NCI-H187 treated with DMSO at 0.1 percent for 48 hours (cell line): Measurements from ENCODE around the gene BOD1.

ENCODE experiments used
- DNase-seq: peaks from one replicate; lab custom pipeline; 2025; lab: John Stamatoyannopoulos, UW

Gene BOD1

GRCh38 chr5:173640156-173640804 is 23.8 kb upstream of the BOD1 start:
- no peak for DNase-seq

- no peak for DNase-seq
These were observed 21.9 kb upstream of the BOD1 start for GRCh38 chr5:173638126-173639040.

DNA sequence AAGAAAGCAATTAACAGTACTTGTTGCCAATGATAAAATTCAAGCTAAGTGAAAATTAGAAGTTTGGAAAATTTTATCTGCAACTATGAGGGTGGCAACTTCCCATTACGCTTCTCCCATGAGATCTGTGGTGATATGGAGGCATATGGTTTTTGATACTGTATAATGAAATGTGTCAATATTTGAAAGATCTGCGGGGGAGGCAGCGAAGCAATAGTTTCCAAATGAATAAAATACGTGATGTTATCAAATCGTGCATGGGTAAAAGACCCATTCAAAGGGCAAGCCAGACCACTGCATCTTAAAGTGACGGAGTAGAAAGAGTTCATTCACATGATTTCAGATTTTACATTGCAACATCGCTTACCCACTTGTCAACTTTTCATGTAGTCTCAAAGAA is 20.9 kb upstream of the BOD1 start:
- DNase-seq, result no peak

- no peak for DNase-seq
These were observed 18.1 kb upstream of the BOD1 start for GRCh38 chr5:173634465-173634983.

- DNase-seq, result no peak
These were observed 16.9 kb upstream of the BOD1 start for GRCh38 chr5:173633304-173633703.

- DNase-seq, result no peak
These were observed 15.0 kb upstream of the BOD1 start for GRCh38 chr5:173631478-173631877.

GRCh38 chr5:173630724-173631365 is 14.4 kb upstream of the BOD1 start:
- DNase-seq, result no peak

GRCh38 chr5:173629628-173630027 is 13.2 kb upstream of the BOD1 start:
- DNase-seq, result no peak

DNA sequence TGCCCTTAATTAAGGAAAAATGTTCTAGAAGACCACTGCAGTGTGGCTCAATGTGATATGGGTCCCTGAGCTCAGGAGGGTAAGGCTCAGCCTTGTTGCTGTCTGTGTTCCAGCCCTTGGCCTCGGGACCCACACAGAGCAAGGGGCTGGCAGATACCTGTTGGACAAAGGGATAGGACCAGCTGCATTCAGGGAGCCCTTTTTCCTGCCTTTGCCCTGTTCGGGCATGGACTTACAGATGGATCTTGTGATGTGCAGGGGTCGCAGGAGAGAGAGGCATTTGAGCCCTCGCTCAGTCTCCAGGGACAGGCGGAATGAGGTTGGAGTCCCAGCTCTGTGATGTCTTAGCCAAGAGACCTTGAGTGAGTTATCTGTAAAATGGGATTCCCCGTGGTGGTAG is 12.1 kb upstream of the BOD1 start:
- DNase-seq, result no peak

GRCh38 chr5:173627860-173628392 is 11.5 kb upstream of the BOD1 start:
- DNase-seq, result no peak

- no peak for DNase-seq
These were observed 10.8 kb upstream of the BOD1 start for GRCh38 chr5:173627271-173627670.

GRCh38 chr5:173626505-173626820 is 10.0 kb upstream of the BOD1 start:
- DNase-seq, result no peak

DNA sequence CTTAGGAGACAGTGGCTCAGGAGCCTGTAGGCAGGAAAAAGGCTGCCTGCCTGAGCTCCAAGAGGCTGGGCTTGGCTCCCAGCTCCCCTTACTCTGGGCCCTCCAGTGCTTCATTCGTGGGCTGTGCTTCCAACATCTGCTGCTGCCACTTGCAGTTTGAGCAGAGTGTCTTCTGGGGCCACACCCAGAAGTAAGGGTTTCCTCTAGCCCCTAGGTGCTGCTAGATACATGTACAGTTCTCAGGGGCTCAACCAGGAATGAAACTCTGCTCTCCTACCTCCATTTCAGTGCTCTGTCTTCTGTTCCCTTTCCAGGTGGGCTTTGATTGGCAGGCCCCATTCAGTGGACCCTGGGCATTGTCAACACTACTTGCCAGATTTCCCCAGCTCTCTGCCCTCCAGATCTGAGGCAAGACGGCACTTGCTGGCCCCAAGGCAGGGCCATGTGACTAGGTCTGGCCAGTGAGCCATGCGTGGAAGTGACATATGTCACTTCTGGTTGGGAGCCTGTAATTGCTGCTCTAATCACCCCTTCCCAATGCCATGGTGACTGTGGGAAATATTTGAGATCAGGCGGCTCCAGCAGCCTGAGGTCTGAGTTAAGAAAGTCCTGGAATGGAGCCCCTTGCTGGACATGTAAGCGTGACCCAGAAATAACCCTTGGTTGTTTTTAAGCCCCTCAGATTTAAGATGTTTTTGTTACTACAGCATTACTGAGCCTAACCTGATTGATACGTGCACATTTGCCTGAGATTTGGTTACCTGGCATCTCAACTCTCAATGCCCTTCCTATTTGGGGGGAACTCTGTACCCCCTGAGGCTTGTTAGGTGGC is 9.4 kb upstream of the BOD1 start:
- DNase-seq, result no peak

GRCh38 chr5:173625261-173625660 is 8.8 kb upstream of the BOD1 start:
- no peak for DNase-seq

GRCh38 chr5:173624282-173624681 is 7.8 kb upstream of the BOD1 start:
- DNase-seq, result no peak

GRCh38 chr5:173623789-173624188 is 7.3 kb upstream of the BOD1 start:
- DNase-seq, result no peak

DNA sequence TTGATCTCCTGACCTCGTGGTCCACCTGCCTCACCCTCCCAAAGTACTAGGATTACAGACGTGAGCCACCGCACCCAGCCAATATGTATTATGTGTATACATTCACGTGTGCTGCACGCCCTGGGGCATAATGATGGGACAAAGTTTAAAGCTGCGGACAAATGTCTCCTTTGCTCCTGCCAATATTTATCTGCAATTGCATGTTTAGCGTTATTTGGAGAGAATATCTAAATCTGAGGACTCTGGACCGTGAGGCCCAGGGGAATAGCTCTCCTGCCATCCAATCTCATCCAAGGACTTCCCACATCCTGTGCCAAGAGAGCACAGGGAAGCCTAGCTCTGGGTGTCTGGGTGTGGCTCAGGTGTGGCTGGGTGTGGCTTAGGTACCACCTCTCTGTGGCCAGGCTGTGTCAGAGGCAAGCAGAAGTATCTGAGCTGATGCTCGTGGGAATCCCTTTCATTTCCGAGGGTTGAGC is 6.9 kb upstream of the BOD1 start:
- DNase-seq, result no peak

- DNase-seq, result no peak
These were observed 6.0 kb upstream of the BOD1 start for GRCh38 chr5:173622183-173623047.

GRCh38 chr5:173620784-173621183 is 4.3 kb upstream of the BOD1 start:
- DNase-seq, result no peak

DNA sequence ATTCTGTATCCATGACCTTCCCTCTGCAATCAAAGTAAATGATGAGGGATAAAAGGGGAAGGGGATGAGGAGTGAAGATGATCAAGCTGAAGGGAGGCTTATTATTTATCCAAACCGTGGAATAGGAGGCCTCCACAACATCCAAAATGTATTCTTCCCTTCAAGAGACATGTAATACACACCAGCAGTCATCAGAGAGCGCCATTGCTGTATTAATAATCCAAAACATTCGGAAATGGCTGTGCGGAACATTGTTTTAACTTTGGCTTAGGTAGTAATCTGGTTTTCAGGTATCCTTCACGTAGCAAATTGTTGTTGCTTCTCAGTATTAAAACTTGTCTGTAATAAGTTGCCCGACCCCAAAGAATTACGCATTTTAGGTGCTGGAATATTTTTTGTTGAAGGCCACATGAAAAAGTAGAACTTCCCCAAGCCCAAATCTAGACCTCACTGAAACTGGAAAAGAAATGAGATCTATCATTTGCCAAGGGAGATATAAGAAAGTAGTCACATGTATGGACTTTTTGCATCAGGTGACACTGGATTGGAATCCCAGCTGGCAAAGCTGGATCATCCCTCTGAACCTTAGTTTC is 2.6 kb upstream of the BOD1 start:
- no peak for DNase-seq
